ENCODE measurements around the gene ADH1B. TPM values are rescaled to one million over a fixed set of nuclear protein-coding genes. Genes with fewer than 3 reads are reported as not detected.

The ADH1B gene
- total RNA-seq, 4 donors from 2014 or later: 1,681 to 8,339 (median 3,297) TPM

GRCh38 chr4:99339172-99339571 lies 18.0 kb upstream of the ADH1B start:
- no peak for ATAC-seq (ENCODE audit: low FRiP score)
- no peak for TF ChIP-seq CTCF (IDR thresholded peaks at IDR 0.05)
- no peak for DNase-seq (ENCODE audit: low spot score)

GRCh38 chr4:99336553-99336952 lies 15.4 kb upstream of the ADH1B start:
- ATAC-seq (ENCODE audit: low FRiP score): no peak

GRCh38 chr4:99334880-99335279 lies 13.7 kb upstream of the ADH1B start:
- DNase-seq (ENCODE audit: low spot score) (no peak), ATAC-seq (ENCODE audit: low FRiP score) (no peak)
- no peak for TF ChIP-seq CTCF (IDR thresholded peaks at IDR 0.05)

More at GRCh38 chr4:99336553-99336952, 15.4 kb upstream of the ADH1B start:
- no peak for DNase-seq (ENCODE audit: low spot score)
- no peak for TF ChIP-seq CTCF (IDR thresholded peaks at IDR 0.05)

GRCh38 chr4:99330648-99331047 lies 9.4 kb upstream of the ADH1B start:
- ATAC-seq (ENCODE audit: low FRiP score) (no peak), DNase-seq (ENCODE audit: low spot score) (no peak)
- TF ChIP-seq CTCF (IDR thresholded peaks at IDR 0.05): no peak

GRCh38 chr4:99329876-99330275 lies 8.7 kb upstream of the ADH1B start:
- ATAC-seq (ENCODE audit: low FRiP score): no peak
- no peak for TF ChIP-seq CTCF (IDR thresholded peaks at IDR 0.05)

GRCh38 chr4:99324979-99325378 lies 3.8 kb upstream of the ADH1B start:
- DNase-seq (ENCODE audit: low spot score) (no peak), ATAC-seq (ENCODE audit: low FRiP score) (peak; percentile 64)
- no peak for TF ChIP-seq CTCF (IDR thresholded peaks at IDR 0.05)

More at GRCh38 chr4:99329876-99330275, 8.7 kb upstream of the ADH1B start:
- DNase-seq (ENCODE audit: low spot score): no peak

- ATAC-seq (ENCODE audit: low FRiP score): no peak
- DNase-seq (ENCODE audit: low spot score): no peak
Measured at GRCh38 chr4:99324361-99324760, 3.2 kb upstream of the ADH1B start.

More at GRCh38 chr4:99324361-99324760, 3.2 kb upstream of the ADH1B start:
- TF ChIP-seq CTCF (IDR thresholded peaks at IDR 0.05): no peak
